Liver (tissue), 9 donors: Measurements from ENCODE around the gene TMED5. TPM values are rescaled to one million over a fixed set of nuclear protein-coding genes. Genes with fewer than 3 reads are reported as not detected.

Experiments used
- DNase-seq: peaks from one replicate; pipeline ENCODE4 v3.0.0-alpha.2; 2017; ENCODE audit warnings: low spot score
- H3K27ac ChIP-seq, 2 donors: one replicate each; pipeline ENCODE4 v1.7.0; 2013; ENCODE audit warnings: inconsistent platforms in 2 of 2, low read length in 2 of 2, control low read depth in 1 of 2, low read depth in 1 of 2, mild to moderate bottlenecking in 1 of 2
- H3K27me3 ChIP-seq, 4 donors: one replicate each; pipeline versions ENCODE4 v1.6.1 to v1.7.0; 2013; ENCODE audit warnings: low read length in 3 of 4, inconsistent platforms in 1 of 4, mild to moderate bottlenecking in 1 of 4, moderate library complexity in 1 of 4; ENCODE audit not compliant: control insufficient read depth in 4 of 4, insufficient read depth in 4 of 4
- H3K36me3 ChIP-seq, 4 donors: one replicate each; pipeline versions ENCODE4 v1.6.1 to v1.7.0; 2013; ENCODE audit warnings: low read length in 3 of 4, mild to moderate bottlenecking in 3 of 4, low read depth in 1 of 4, moderate library complexity in 1 of 4; ENCODE audit not compliant: control insufficient read depth in 4 of 4, insufficient read depth in 3 of 4
- H3K4me1 ChIP-seq, 4 donors: one replicate each; pipeline versions ENCODE4 v1.6.1 to v1.7.0; 2013; ENCODE audit warnings: low read length in 3 of 4, mild to moderate bottlenecking in 3 of 4, moderate library complexity in 1 of 4; ENCODE audit not compliant: control insufficient read depth in 4 of 4, insufficient read depth in 4 of 4
- H3K4me3 ChIP-seq, 3 donors: one replicate each; pipeline versions ENCODE4 v1.6.1 to v1.7.0; 2013; ENCODE audit warnings: low read length in 3 of 3, control low read depth in 1 of 3, low read depth in 1 of 3, mild to moderate bottlenecking in 1 of 3
- H3K9ac ChIP-seq, 2 donors: one replicate each; pipeline ENCODE4 v1.7.0; 2013; ENCODE audit warnings: low read length in 2 of 2, mild to moderate bottlenecking in 2 of 2, moderate library complexity in 2 of 2, control low read depth in 1 of 2, low read depth in 1 of 2
- H3K9me3 ChIP-seq, 4 donors: one replicate each; pipeline versions ENCODE4 v1.6.1 to v1.7.0; 2013; ENCODE audit warnings: low read length in 3 of 4; ENCODE audit not compliant: control insufficient read depth in 4 of 4
- ATF3 ChIP-seq: IDR thresholded peaks from 2 replicates; pipeline ENCODE4 v1.6.1; 2016; ENCODE audit warnings: antibody characterized with exemption
- CTCF ChIP-seq: fragments of 150-350 bp; IDR thresholded peaks from 2 replicates; pipeline ENCODE4 v1.5.1; 2017; ENCODE audit warnings: improper control_type of control experiment, low read depth, low read length; ENCODE audit not compliant: missing input control
- EGR1 ChIP-seq, 2 donors: IDR thresholded peaks; 2 replicates each; pipeline ENCODE4 v1.6.1; 2016 to 2018; ENCODE audit warnings: antibody characterized with exemption in 2 of 2, low read depth in 2 of 2
- FOXA1 ChIP-seq: IDR thresholded peaks from 2 replicates; pipeline ENCODE4 v1.6.1; 2016; ENCODE audit warnings: antibody characterized with exemption
- FOXA2 ChIP-seq: IDR thresholded peaks from 2 replicates; pipeline ENCODE4 v1.6.1; 2016; ENCODE audit warnings: antibody characterized with exemption
- GABPA ChIP-seq, 2 donors: IDR thresholded peaks in 1 of 2; conservative IDR thresholded peaks in 1 of 2; 2 replicates each; pipeline ENCODE4 v1.6.1; 2016; ENCODE audit warnings: antibody characterized with exemption in 2 of 2, mild to moderate bottlenecking in 1 of 2, moderate library complexity in 1 of 2
- HNF4A ChIP-seq, 2 donors: conservative IDR thresholded peaks; 2 replicates each; pipeline ENCODE4 v1.6.1; 2016; ENCODE audit warnings: antibody characterized with exemption in 2 of 2, mild to moderate bottlenecking in 2 of 2
- HNF4G ChIP-seq: IDR thresholded peaks from 2 replicates; pipeline ENCODE4 v1.6.1; 2016; ENCODE audit warnings: antibody characterized with exemption
- JUND ChIP-seq, 2 donors: IDR thresholded peaks; 2 replicates each; pipeline ENCODE4 v1.6.1; 2016; ENCODE audit warnings: antibody characterized with exemption in 2 of 2
- MAX ChIP-seq: IDR thresholded peaks from 2 replicates; pipeline ENCODE4 v1.6.1; 2016; ENCODE audit warnings: antibody characterized with exemption
- NR2F2 ChIP-seq: IDR thresholded peaks from 2 replicates; pipeline ENCODE4 v1.6.1; 2016; ENCODE audit warnings: antibody characterized with exemption
- REST ChIP-seq: IDR thresholded peaks from 2 replicates; pipeline ENCODE4 v1.6.1; 2016; ENCODE audit warnings: antibody characterized with exemption, mild to moderate bottlenecking
- RXRA ChIP-seq, 2 donors: IDR thresholded peaks; 2 replicates each; pipeline ENCODE4 v1.6.1; 2017 to 2018; ENCODE audit warnings: antibody characterized with exemption in 2 of 2, mild to moderate bottlenecking in 1 of 2
- SP1 ChIP-seq: IDR thresholded peaks from 2 replicates; pipeline ENCODE4 v1.6.1; 2018; ENCODE audit warnings: antibody characterized with exemption, mild to moderate bottlenecking
- TAF1 ChIP-seq: conservative IDR thresholded peaks from 2 replicates; pipeline ENCODE4 v1.6.1; 2016; ENCODE audit warnings: antibody characterized with exemption, mild to moderate bottlenecking
- YY1 ChIP-seq: IDR thresholded peaks from 2 replicates; pipeline ENCODE4 v1.6.1; 2016; ENCODE audit warnings: antibody characterized with exemption, mild to moderate bottlenecking
- WGBS: extraction: QIAGEN DNeasy Blood & Tissue Kit; methylation state at CpG from one replicate; pipeline ENCODE4 v1.1.7; 2013; 5-methylcytosine and 5-hydroxymethylcytosine counted together
- polyA plus RNA-seq, 2 donors: library from polyadenylated mRNA; stranded (reverse) in 1 of 2; unstranded in 1 of 2; fragments of 200-250 nt in 1 of 2; fragments of >200 nt in 1 of 2; fragmentation: Nextera tagmentation in 1 of 2; extraction: Ambion mirVana in 1 of 2; gene quantifications; one replicate each; pipeline versions ENCODE4 v1.2.1 to v1.2.3, GENCODE V29; 2013 to 2015
- total RNA-seq, 2 donors: library from RNA; depleted of rRNA; stranded (reverse); fragments of >200 nt; gene quantifications; one replicate each; pipeline ENCODE4 v1.2.3, GENCODE V29; 2014
- donor health status: healthy.
- donor health status: healthy.
- donor health status: healthy.
- donor health status: healthy.
- donor health status: healthy.

The TMED5 gene
- total and polyA plus RNA-seq, 4 donors, result 72.9 to 121 (median 85.7) TPM

GRCh38 chr1:93219443-93219842 is 39.2 kb upstream of the TMED5 start:
- Histone ChIP-seq H3K27ac (peak overlapping the region in 1 of 2 donors; percentile 21), H3K4me3 (peak overlapping the region in 1 of 3 donors; percentile 56), H3K9ac (peak overlapping the region; percentile 3 to 49), H3K36me3 (peaks cover 0 to 2% (median 0%) of the 10 kb centered on the region in 4 donors), H3K4me1 (no peaks in the 10 kb centered on the region), H3K9me3 (no peaks in the 10 kb centered on the region), H3K27me3 (no peaks in the 10 kb centered on the region)
- DNase-seq, result no peak
- TF ChIP-seq YY1 (no peak), HNF4A (conservative IDR thresholded peaks at IDR 0.05) (no peak), MAX (no peak), TAF1 (no peak)
- 63% methylated on average over 6 of the region's 6 CpGs for WGBS

GRCh38 chr1:93215322-93215721 is 35.1 kb upstream of the TMED5 start:
- peaks cover 0 to 4% (median 0%) of the 10 kb centered on the region in 4 donors for H3K36me3 ChIP-seq
- H3K27me3 ChIP-seq, result no peaks in the 10 kb centered on the region
- no peak overlapping the region for H3K27ac ChIP-seq
- DNase-seq, result no peak
- no peaks in the 10 kb centered on the region for H3K9me3 ChIP-seq
- no peak overlapping the region for H3K9ac ChIP-seq
- H3K4me1 ChIP-seq, result no peaks in the 10 kb centered on the region
- WGBS, result 95% methylated on average over 2 of the region's 2 CpGs
- H3K4me3 ChIP-seq, result no peak overlapping the region
- TF ChIP-seq JUND (IDR thresholded peaks at IDR 0.05) (no peak), FOXA2 (no peak), SP1 (no peak), EGR1 (IDR thresholded peaks at IDR 0.05; ENCODE audit: low read depth in 2 of 2) (no peak), CTCF (no peak), NR2F2 (no peak), HNF4G (no peak), FOXA1 (no peak), TAF1 (no peak), YY1 (no peak), GABPA (IDR thresholded peaks at IDR 0.05 in 1 of 2, conservative IDR thresholded peaks at IDR 0.05 in 1 of 2) (no peak), REST (no peak), HNF4A (conservative IDR thresholded peaks at IDR 0.05) (no peak)

- peaks cover 1 to 19% (median 9%) of the 10 kb centered on the region in 4 donors for H3K4me1 ChIP-seq
- WGBS, result 58% methylated on average over 5 of the region's 5 CpGs
- no peaks in the 10 kb centered on the region for H3K9me3 ChIP-seq
- H3K36me3 ChIP-seq, result peaks cover 0 to 6% (median 2%) of the 10 kb centered on the region in 4 donors
- no peak overlapping the region for H3K27ac ChIP-seq
- no peak overlapping the region for H3K9ac ChIP-seq
- no peaks in the 10 kb centered on the region for H3K27me3 ChIP-seq
- no peak for DNase-seq
- no peak overlapping the region for H3K4me3 ChIP-seq
- TF ChIP-seq EGR1 (IDR thresholded peaks at IDR 0.05; ENCODE audit: low read depth in 2 of 2) (no peak), JUND (IDR thresholded peaks at IDR 0.05) (no peak), CTCF (no peak), FOXA1 (no peak), NR2F2 (no peak), RXRA (IDR thresholded peaks at IDR 0.05) (no peak), HNF4G (no peak), ATF3 (no peak), SP1 (no peak), FOXA2 (no peak), YY1 (no peak)
These were observed 27.0 kb upstream of the TMED5 start for GRCh38 chr1:93207211-93207610.
